Fibroblast of lung (primary cell): Measurements from ENCODE around the gene DMBT1. TPM values are rescaled to one million over a fixed set of nuclear protein-coding genes. Genes with fewer than 3 reads are reported as not detected.

Experiments used
- DNase-seq, 2 donors: peaks; one replicate each; pipeline versions ENCODE4 v3.0.0 to v3.0.0-alpha.2; 2010; ENCODE audit warnings: low read depth in 2 of 2
- H2AFZ ChIP-seq: 2 replicates; pipeline ENCODE4 v1.5.1; 2012; ENCODE audit warnings: low read length, control low read depth, inconsistent platforms
- H3K27ac ChIP-seq: 2 replicates; pipeline ENCODE4 v1.5.1; 2011; ENCODE audit warnings: low read length, control low read depth; ENCODE audit not compliant: insufficient read depth
- H3K27me3 ChIP-seq: 2 replicates; pipeline ENCODE4 v1.5.1; 2011; ENCODE audit warnings: mild to moderate bottlenecking, low read length; ENCODE audit not compliant: control insufficient read depth, insufficient read depth
- H3K36me3 ChIP-seq: 2 replicates; pipeline ENCODE4 v1.5.1; 2011; ENCODE audit warnings: low read length; ENCODE audit not compliant: control insufficient read depth, insufficient read depth
- H3K4me1 ChIP-seq: 2 replicates; pipeline ENCODE4 v1.5.1; 2011; ENCODE audit warnings: low read length; ENCODE audit not compliant: control insufficient read depth, insufficient read depth; ENCODE audit errors: extremely low read depth
- H3K4me2 ChIP-seq: 2 replicates; pipeline ENCODE4 v1.5.1; 2011; ENCODE audit warnings: low read length, control low read depth; ENCODE audit not compliant: insufficient read depth; ENCODE audit errors: extremely low read depth
- H3K4me3 ChIP-seq, 4 experiments: fragments of 200-600 bp in 1 of 4; sonication (generic) in 1 of 4; replicated peaks in 1 of 4; 2 replicates each; pipeline ENCODE4 v1.5.1; 2011 to 2016; ENCODE audit warnings: low read length in 4 of 4, low read depth in 3 of 4, mild to moderate bottlenecking in 3 of 4, control low read depth in 2 of 4, inconsistent platforms in 1 of 4, mixed read lengths in 1 of 4; ENCODE audit not compliant: insufficient read depth in 1 of 4; ENCODE audit errors: control extremely low read depth in 1 of 4
- H3K79me2 ChIP-seq: 2 replicates; pipeline ENCODE4 v1.5.1; 2012; ENCODE audit warnings: mild to moderate bottlenecking, low read length, inconsistent platforms; ENCODE audit not compliant: control insufficient read depth, insufficient read depth
- H3K9ac ChIP-seq: 2 replicates; pipeline ENCODE4 v1.5.1; 2011; ENCODE audit warnings: mild to moderate bottlenecking, low read length, control low read depth; ENCODE audit not compliant: insufficient read depth
- H3K9me3 ChIP-seq: 2 replicates; pipeline ENCODE4 v1.5.1; 2012; ENCODE audit warnings: low read depth, low read length; ENCODE audit not compliant: control insufficient read depth, insufficient read depth
- H4K20me1 ChIP-seq: 2 replicates; pipeline ENCODE4 v1.5.1; 2011; ENCODE audit warnings: low read length; ENCODE audit not compliant: control insufficient read depth, insufficient read depth; ENCODE audit errors: extremely low read depth
- EZH2 ChIP-seq: IDR thresholded peaks from 2 replicates; pipeline ENCODE4 v1.5.1; 2012; ENCODE audit warnings: low read length, control low read depth, mild to moderate bottlenecking; ENCODE audit errors: missing control alignments
- polyA plus RNA-seq, 2 donors: library from polyadenylated mRNA; depleted of rRNA in 1 of 2; stranded (reverse) in 1 of 2; unstranded in 1 of 2; fragments of >200 nt; gene quantifications; 2 replicates each; pipeline ENCODE4 v1.2.1, GENCODE V29; 2011 to 2012; ENCODE audit warnings: missing spikeins in 1 of 2
- total RNA-seq: library from RNA; depleted of rRNA; stranded (reverse); fragments of >200 nt; gene quantifications from 2 replicates; pipeline ENCODE4 v1.2.1, GENCODE V29; 2014
- TF ChIP-seq, protein P1 (sequence below), 2 donors: IDR thresholded peaks in 1 of 2; conservative IDR thresholded peaks in 1 of 2; 1 replicate in 1 of 2; 2 replicates in 1 of 2; pipeline ENCODE4 v1.5.1; 2011 to 2012; ENCODE audit warnings: low read length in 2 of 2, control low read depth in 1 of 2, inconsistent platforms in 1 of 2, low read depth in 1 of 2, mild to moderate bottlenecking in 1 of 2

DMBT1 gene
- total and polyA plus RNA-seq, 2 donors (not counting 1 experiment from before 2014, with no cell fraction given), result under 0.01 TPM; not detected in 1

DNA sequence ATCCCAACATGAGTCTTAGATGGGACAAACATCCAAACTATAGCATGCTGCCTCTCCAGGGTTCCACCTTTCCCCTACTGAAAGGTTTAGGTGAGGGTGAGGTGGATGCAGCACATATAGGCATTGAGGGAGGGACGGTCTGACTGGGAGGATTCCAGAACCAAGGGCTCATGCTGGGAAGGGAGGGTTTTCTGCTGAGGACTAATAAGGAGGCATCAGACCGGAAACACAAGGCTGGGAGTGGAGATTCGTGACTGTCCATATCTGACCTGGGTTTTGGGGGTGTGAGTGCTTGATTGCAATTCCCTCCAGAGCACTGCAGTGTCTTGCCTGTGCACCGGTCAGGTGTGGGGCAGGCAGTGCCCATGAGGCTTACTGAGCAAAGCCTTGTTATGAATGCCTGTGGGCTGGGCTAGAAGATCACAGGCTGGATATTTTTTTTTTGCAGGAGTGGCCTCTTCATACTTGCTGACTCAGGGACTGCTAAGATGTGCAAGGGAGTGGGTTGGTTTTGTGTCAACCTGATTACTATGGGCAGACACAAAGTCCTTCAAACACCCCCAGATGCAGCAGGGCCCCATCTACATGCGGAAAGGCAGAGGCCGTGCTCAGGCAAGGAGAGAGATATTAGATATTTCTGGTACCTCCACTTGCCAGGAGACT is 26.7 kb downstream of the DMBT1 start:
- H3K79me2 ChIP-seq, result no peaks in the 10 kb centered on the region
- no peak overlapping the region for H3K4me3 ChIP-seq
- no peaks in the 10 kb centered on the region for H3K36me3 ChIP-seq
- DNase-seq, result no peak
- no peak overlapping the region for H2AFZ ChIP-seq
- no peaks in the 10 kb centered on the region for H3K4me1 ChIP-seq
- H3K27me3 ChIP-seq, result no peaks in the 10 kb centered on the region
- H3K4me2 ChIP-seq, result no peak overlapping the region
- no peak overlapping the region for H3K27ac ChIP-seq
- no peak overlapping the region for H3K9ac ChIP-seq
- H3K9me3 ChIP-seq, result no peaks in the 10 kb centered on the region
- TF ChIP-seq EZH2, result no peak
- H4K20me1 ChIP-seq, result no peaks in the 10 kb centered on the region

DNA sequence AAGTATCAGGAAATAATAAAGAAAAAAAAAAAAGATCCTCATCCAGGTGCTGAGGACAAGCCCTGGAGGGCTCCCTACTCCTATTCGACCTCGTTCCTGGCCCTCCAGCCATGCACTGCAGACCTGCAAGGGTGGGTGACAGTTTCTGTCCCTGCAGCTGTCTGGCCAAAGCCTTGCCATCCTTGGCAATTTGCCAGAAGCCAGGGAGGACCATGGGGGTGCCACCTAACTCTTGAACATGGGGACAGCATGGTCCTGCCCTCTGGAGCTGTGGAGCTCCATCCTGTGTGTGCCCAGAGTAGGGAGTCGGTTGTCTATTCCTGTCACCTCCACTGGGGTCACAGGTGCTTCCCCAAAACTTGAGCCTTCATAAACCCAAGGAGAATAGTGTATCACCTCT is 27.8 kb downstream of the DMBT1 start:
- H3K27ac ChIP-seq, result no peak overlapping the region
- no peak for DNase-seq
- no peaks in the 10 kb centered on the region for H3K27me3 ChIP-seq
- H3K9ac ChIP-seq, result no peak overlapping the region
- H3K36me3 ChIP-seq, result no peaks in the 10 kb centered on the region
- H3K4me1 ChIP-seq, result no peaks in the 10 kb centered on the region
- no peak overlapping the region for H3K4me3 ChIP-seq
- TF ChIP-seq, protein P1, sequence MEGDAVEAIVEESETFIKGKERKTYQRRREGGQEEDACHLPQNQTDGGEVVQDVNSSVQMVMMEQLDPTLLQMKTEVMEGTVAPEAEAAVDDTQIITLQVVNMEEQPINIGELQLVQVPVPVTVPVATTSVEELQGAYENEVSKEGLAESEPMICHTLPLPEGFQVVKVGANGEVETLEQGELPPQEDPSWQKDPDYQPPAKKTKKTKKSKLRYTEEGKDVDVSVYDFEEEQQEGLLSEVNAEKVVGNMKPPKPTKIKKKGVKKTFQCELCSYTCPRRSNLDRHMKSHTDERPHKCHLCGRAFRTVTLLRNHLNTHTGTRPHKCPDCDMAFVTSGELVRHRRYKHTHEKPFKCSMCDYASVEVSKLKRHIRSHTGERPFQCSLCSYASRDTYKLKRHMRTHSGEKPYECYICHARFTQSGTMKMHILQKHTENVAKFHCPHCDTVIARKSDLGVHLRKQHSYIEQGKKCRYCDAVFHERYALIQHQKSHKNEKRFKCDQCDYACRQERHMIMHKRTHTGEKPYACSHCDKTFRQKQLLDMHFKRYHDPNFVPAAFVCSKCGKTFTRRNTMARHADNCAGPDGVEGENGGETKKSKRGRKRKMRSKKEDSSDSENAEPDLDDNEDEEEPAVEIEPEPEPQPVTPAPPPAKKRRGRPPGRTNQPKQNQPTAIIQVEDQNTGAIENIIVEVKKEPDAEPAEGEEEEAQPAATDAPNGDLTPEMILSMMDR (conservative IDR thresholded peaks at IDR 0.05 in 1 of 2, IDR thresholded peaks at IDR 0.05 in 1 of 2; ENCODE audit: low read depth in 1 of 2, low read length in 2 of 2), result no peak
- H3K9me3 ChIP-seq, result no peaks in the 10 kb centered on the region
- H3K79me2 ChIP-seq, result no peaks in the 10 kb centered on the region
- H2AFZ ChIP-seq, result no peak overlapping the region
- H3K4me2 ChIP-seq, result no peak overlapping the region
- no peaks in the 10 kb centered on the region for H4K20me1 ChIP-seq

DNA sequence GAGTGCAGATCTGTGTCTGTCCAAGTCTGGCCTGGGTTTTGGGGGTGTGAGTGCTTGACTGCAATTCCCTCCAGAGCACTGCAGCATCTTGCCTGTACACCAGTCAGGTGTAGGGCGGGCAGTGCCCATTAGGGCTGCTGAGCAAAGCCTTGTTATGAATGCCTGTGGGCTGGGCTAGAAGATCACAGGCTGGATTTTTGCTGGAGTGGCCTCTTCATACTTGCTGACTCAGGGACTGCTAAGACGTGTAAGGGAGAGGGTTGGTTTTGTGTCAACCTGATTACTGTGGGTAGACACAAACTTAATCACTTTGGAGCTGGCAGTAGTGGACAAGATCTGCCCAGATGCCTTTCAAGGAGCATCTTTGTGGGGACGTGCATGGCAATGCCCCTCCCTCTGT is 29.6 kb downstream of the DMBT1 start:
- H3K36me3 ChIP-seq, result no peaks in the 10 kb centered on the region
- H3K27me3 ChIP-seq, result no peaks in the 10 kb centered on the region
- DNase-seq, result no peak
- no peaks in the 10 kb centered on the region for H3K79me2 ChIP-seq
- H3K4me2 ChIP-seq, result no peak overlapping the region
- no peak overlapping the region for H2AFZ ChIP-seq
- no peaks in the 10 kb centered on the region for H4K20me1 ChIP-seq
- no peak overlapping the region for H3K27ac ChIP-seq
- H3K4me3 ChIP-seq, result no peak overlapping the region
- no peak for TF ChIP-seq EZH2
- TF ChIP-seq, protein P1 (conservative IDR thresholded peaks at IDR 0.05 in 1 of 2, IDR thresholded peaks at IDR 0.05 in 1 of 2; ENCODE audit: low read depth in 1 of 2, low read length in 2 of 2), result no peak
- no peaks in the 10 kb centered on the region for H3K4me1 ChIP-seq
- no peak overlapping the region for H3K9ac ChIP-seq
- no peaks in the 10 kb centered on the region for H3K9me3 ChIP-seq
